Daoy (cell line): ENCODE data around the gene FAM168A. TPM values are rescaled to one million over a fixed set of nuclear protein-coding genes. Genes with fewer than 3 reads are reported as not detected.

ENCODE experiments used
- DNase-seq: peaks from one replicate; pipeline ENCODE4 v3.0.0-alpha.2; 2015; ENCODE audit warnings: low read depth
- total RNA-seq: library from RNA; depleted of rRNA; stranded (reverse); fragments of >200 nt; shearing (Covaris generic); gene quantifications from 2 replicates; pipeline ENCODE4 v1.2.3, GENCODE V29; 2014

FAM168A gene
- total RNA-seq, 1 experiment from 2014 or later = 8.9 TPM

GRCh38 chr11:73390601-73391565, 207.0 kb downstream of the FAM168A start:
- DNase-seq = no peak

- DNase-seq = no peak
These were observed 208.0 kb downstream of the FAM168A start for GRCh38 chr11:73389916-73390315.

GRCh38 chr11:73389134-73389525, 208.8 kb downstream of the FAM168A start:
- DNase-seq = peak; percentile 33

- no peak for DNase-seq
These were observed 209.4 kb downstream of the FAM168A start for GRCh38 chr11:73388265-73389133.

GRCh38 chr11:73387594-73388264, 210.2 kb downstream of the FAM168A start:
- DNase-seq = no peak

- DNase-seq = no peak
These were observed 211.4 kb downstream of the FAM168A start for GRCh38 chr11:73386546-73386945.

- no peak for DNase-seq
These were observed 211.9 kb downstream of the FAM168A start for GRCh38 chr11:73386016-73386415.

- no peak for DNase-seq
These were observed 212.8 kb downstream of the FAM168A start for GRCh38 chr11:73384872-73385689.

- no peak for DNase-seq
These were observed 213.4 kb downstream of the FAM168A start for GRCh38 chr11:73384531-73384871.

GRCh38 chr11:73384125-73384441, 213.8 kb downstream of the FAM168A start:
- DNase-seq = no peak

- no peak for DNase-seq
These were observed 214.4 kb downstream of the FAM168A start for GRCh38 chr11:73383249-73384124.

- no peak for DNase-seq
These were observed 215.2 kb downstream of the FAM168A start for GRCh38 chr11:73382747-73383146.

GRCh38 chr11:73382183-73382582, 215.7 kb downstream of the FAM168A start:
- no peak for DNase-seq

- no peak for DNase-seq
These were observed 216.3 kb downstream of the FAM168A start for GRCh38 chr11:73381589-73381988.

GRCh38 chr11:73380897-73381410, 217.0 kb downstream of the FAM168A start:
- DNase-seq = no peak

GRCh38 chr11:73380331-73380730, 217.6 kb downstream of the FAM168A start:
- no peak for DNase-seq

- no peak for DNase-seq
These were observed 218.6 kb downstream of the FAM168A start for GRCh38 chr11:73379189-73379880.

- peak; percentile 72 for DNase-seq
These were observed 220.9 kb downstream of the FAM168A start for GRCh38 chr11:73376803-73377629.
